D721Med (cell line): Measurements from ENCODE around the gene FYTTD1.

Experiments used
- DNase-seq: peaks from one replicate; pipeline ENCODE4 v3.0.0; 2011; ENCODE audit warnings: low spot score; ENCODE audit not compliant: insufficient read length
- FAIRE-seq: peaks from 2 replicates; lab custom pipeline; 2011; peaks lifted over from hg19 to GRCh38; lab: Jason Lieb, UNC
- TF ChIP-seq, protein P1 (sequence below): IDR thresholded peaks from 2 replicates; pipeline ENCODE4 v1.5.1; 2012; ENCODE audit warnings: mild to moderate bottlenecking, control low read depth; ENCODE audit not compliant: insufficient read depth; ENCODE audit errors: missing control alignments

The FYTTD1 gene

DNA sequence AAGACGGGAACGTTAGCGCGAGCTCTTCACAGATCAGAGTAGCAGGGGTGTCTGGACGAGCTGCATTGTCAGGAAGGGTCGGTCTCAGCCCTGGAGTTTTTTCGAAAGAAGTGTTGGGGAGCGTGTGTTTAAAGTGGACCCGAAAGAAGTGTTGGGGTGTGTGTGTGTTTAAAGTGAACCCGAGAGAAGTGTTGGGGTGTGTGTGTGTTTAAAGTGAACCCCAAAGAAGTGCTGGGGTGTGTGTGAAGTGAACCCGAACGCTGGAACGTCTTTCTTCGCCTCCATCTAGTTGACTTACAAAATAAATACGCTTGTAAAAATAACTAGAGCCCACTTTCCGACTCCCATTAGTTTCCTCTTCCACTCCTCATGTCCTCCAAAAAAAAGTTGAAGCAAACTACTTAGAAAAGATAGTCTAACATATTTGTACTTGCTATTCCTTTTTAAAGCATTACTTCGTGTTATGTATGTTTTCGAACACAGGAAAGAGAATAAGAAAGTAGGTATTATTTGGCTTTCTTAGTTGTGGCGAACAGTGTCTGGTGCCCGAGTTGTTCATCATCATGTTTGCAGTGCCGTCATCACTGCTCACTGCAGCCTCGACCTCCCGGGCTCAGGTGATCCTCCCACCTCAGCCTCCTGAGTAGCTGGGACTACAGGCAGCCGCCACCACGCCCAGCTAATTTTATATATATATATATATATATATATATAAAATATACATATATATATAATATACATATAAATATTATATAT lies 42.4 kb downstream of the FYTTD1 start:
- no peak for DNase-seq
- TF ChIP-seq, protein P1, sequence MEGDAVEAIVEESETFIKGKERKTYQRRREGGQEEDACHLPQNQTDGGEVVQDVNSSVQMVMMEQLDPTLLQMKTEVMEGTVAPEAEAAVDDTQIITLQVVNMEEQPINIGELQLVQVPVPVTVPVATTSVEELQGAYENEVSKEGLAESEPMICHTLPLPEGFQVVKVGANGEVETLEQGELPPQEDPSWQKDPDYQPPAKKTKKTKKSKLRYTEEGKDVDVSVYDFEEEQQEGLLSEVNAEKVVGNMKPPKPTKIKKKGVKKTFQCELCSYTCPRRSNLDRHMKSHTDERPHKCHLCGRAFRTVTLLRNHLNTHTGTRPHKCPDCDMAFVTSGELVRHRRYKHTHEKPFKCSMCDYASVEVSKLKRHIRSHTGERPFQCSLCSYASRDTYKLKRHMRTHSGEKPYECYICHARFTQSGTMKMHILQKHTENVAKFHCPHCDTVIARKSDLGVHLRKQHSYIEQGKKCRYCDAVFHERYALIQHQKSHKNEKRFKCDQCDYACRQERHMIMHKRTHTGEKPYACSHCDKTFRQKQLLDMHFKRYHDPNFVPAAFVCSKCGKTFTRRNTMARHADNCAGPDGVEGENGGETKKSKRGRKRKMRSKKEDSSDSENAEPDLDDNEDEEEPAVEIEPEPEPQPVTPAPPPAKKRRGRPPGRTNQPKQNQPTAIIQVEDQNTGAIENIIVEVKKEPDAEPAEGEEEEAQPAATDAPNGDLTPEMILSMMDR: no peak
- no peak for FAIRE-seq

DNA sequence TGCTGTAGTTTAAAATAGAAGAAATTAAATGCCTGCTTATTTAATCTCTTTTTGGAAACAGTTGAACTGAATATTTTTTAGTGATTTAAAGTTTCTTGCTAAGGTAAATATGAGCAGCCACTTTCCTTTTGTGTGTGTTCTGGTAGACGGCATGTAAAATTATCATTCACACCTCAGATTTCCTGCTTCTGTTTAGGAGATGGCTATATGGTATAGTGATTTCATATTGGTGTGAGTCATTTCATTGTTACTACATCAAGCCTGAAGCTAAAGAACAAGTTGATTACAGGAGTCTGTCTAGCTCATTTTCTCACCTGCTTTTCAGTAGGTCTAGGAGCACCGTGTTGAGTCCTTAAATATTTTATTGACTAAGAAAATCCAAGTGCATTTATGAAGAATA lies 43.6 kb downstream of the FYTTD1 start:
- TF ChIP-seq, protein P1: no peak
- FAIRE-seq (no peak), DNase-seq (no peak)

DNA sequence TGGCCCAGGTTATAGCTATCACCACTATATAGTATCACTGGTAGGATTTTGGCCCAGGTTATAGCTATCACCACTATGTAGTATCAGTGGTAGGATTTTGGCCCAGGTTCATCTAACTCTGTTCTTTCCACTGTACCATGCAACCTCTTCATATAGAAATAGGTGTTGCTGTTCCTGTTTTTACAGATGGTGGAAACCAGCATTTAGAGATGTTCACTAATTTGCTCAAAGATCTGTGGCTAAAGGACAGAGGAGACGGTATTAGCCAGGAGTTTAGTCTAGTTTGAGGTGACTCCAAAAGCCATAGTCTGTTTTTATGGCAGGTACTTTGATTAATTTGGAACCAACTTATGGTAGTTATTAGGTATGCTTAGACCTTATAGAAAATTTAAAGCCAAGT lies 44.4 kb downstream of the FYTTD1 start:
- no peak for DNase-seq
- TF ChIP-seq, protein P1: no peak
- FAIRE-seq: no peak

DNA sequence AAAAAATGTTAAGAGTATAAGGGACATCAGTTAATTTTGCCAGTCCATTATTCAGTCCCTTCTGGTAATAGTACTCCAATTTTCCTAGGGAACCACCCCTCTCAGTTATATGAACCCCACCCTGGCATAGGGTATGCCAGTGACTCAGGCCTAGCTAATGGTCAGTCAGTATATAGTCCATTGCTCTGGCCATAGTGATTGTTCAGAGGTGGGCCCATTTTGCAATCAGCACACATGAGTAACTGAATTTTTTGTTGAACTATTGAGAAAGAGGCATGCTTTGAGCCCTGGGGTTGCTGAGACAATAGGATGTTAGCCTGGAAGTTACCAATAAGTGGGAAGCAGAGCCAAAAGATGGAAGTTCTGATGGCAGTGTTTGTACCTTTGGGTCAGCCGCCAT lies 45.5 kb downstream of the FYTTD1 start:
- no peak for FAIRE-seq
- TF ChIP-seq, protein P1: no peak
- no peak for DNase-seq

DNA sequence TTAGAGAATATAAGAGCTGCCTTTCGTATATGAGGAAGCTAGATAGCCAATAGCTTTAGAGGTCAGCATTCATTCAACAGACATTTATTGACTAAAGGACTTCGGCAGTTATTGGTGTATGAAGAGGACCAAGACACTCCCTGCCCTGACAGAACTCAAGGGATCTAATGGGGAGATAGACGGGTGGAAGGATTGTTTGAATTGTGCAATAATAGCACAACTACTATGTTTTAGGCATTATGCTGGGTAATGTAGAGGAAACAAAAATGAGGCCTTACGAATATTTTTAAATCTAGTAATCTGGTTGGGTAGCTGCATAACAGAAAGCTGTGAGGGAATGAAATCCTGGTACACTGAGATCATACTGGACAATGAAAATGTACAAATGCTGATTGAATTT lies 46.4 kb downstream of the FYTTD1 start:
- DNase-seq (no peak), FAIRE-seq (no peak)
- TF ChIP-seq, protein P1: no peak

DNA sequence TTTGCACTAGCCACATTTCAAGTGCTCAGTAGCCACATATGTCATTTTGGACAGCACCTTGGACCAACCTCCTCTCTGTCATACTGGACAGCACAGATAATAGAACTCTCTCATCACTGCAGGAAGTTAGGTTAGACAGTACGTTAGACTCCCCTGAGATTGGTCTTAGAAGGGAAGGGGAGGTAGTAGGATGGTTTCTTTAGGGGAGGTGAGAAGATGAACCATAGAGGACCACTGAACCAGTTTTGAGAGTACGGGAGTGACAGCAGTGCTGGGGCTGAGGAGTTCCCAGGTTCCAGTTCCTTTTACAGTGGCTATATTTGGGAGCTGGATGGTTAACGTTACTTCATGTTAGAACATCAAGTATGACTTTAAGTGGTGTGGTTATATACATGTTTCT lies 49.2 kb downstream of the FYTTD1 start:
- DNase-seq: no peak
- TF ChIP-seq, protein P1: no peak
- no peak for FAIRE-seq

DNA sequence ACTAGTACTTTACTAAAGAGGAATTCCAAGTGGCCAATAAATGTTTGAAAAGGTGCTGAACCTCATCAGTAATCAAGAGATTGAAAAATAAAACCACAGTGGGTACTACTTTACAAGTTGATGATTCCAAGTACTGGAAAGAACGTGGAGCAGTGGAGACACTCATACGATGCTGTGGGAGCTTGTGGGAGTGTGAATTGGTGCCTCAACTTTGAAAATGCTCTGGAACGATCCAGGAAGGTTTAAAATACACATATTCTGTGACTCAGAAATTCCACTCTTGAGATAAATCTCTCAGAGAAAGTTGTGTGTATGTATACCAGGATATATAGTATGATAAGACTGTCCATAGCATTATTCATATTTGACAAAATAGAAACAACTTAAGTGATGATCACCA lies 50.7 kb downstream of the FYTTD1 start:
- TF ChIP-seq, protein P1: no peak
- no peak for DNase-seq
- no peak for FAIRE-seq
